ENCODE measurements around the gene SLC9A7.

GRCh38 chrX:46754036-46754435 lies 4.9 kb downstream of the SLC9A7 start:
- TF ChIP-seq CTCF (conservative IDR thresholded peaks at IDR 0.05; ENCODE audit: low read depth, low read length) (no peak), EZH2 (IDR thresholded peaks at IDR 0.05; ENCODE audit: borderline replicate concordance, low read depth, low read length, poor library complexity, severe bottlenecking) (no peak)

All from A673 (cell line).